Stimulated activated naive CD8-positive, alpha-beta T cell treated with anti-CD3 and anti-CD28 coated beads, Interleukin-15, Interleukin-2, amounts not matched to agents 100 ng/mL and 50 ng/mL, for 24 hours (primary cell): Measurements from ENCODE around the gene MAP10.

Experiments
- H3K27ac Mint-ChIP-seq: one replicate; pipeline ENCODE4 v1.8.0; 2021; ENCODE audit warnings: mild to moderate bottlenecking, mixed read lengths
- H3K27me3 Mint-ChIP-seq: one replicate; pipeline ENCODE4 v1.8.0; 2021; ENCODE audit warnings: mixed read lengths
- H3K36me3 Mint-ChIP-seq: one replicate; pipeline ENCODE4 v1.8.0; 2021; ENCODE audit warnings: low read depth, mixed read lengths
- H3K4me1 Mint-ChIP-seq: one replicate; pipeline ENCODE4 v1.8.0; 2021; ENCODE audit warnings: low read depth, mixed read lengths
- H3K4me3 Mint-ChIP-seq: one replicate; pipeline ENCODE4 v1.8.0; 2021; ENCODE audit warnings: mild to moderate bottlenecking, mixed read lengths
- H3K9me3 Mint-ChIP-seq: one replicate; pipeline ENCODE4 v1.8.0; 2021; ENCODE audit warnings: mixed read lengths

MAP10 gene

DNA sequence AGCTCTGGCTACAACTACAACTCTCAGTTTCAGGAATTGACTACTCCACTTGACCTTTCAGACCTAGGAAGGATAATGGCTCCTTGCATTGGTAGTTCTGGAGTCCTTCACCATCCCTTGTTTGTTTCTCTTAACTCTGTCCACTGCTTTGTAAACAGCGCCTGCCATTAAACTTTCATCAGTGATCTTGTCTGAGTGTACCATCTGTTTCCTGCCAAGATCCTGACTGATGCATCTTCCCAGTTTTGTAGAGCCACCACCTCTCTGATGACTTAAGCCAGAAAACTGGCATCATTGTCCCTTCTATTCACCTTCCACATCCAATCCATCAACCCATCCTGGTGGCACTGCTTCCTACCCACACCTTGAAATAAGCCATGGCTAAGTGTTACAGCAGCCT, 15.2 kb downstream of the MAP10 start:
- Mint-ChIP-seq H3K9me3 (no peaks in the 10 kb centered on the region), H3K36me3 (no peaks in the 10 kb centered on the region), H3K4me3 (no peak overlapping the region), H3K27me3 (no peaks in the 10 kb centered on the region), H3K27ac (no peak overlapping the region), H3K4me1 (no peaks in the 10 kb centered on the region)

DNA sequence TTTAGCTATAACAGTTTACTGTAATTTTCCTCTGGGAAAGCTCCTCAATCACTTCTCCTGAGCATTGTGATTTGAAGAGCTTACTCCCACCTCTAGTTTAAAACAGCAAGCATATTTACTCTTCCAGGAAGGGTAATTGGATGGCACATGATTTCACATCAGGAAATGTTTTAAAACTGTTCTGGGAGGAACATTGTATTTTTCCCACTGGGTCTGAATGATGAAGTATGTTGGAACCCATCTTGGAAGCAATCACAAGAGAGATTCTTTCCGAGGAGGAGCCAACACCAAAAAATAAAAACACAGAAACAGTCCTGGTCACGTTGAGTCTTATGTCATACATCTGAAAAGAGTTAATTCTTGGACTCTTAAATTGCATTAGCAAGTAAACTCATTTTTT, 17.3 kb downstream of the MAP10 start:
- no peaks in the 10 kb centered on the region for H3K36me3 Mint-ChIP-seq
- no peaks in the 10 kb centered on the region for H3K9me3 Mint-ChIP-seq
- no peaks in the 10 kb centered on the region for H3K4me1 Mint-ChIP-seq
- no peak overlapping the region for H3K4me3 Mint-ChIP-seq
- no peak overlapping the region for H3K27ac Mint-ChIP-seq
- no peaks in the 10 kb centered on the region for H3K27me3 Mint-ChIP-seq

DNA sequence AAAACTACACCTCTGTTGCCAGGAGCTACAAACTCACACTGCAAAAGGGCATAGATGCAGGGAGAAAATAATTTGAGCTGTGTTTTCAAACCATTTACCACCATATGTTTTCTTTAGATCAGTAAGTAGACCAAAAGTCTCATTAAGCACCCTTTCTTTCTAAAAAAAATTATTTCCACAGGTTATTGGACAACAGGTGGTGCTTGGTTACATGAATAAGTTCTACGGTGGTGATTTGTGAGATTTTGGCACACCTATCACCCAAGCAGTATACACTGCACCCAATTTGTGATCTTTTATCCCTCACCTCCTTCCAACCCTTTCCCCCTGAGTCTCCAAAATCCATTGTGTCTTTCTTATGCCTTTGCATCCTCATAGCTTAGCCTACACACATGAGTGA, 21.1 kb downstream of the MAP10 start:
- H3K27me3 Mint-ChIP-seq: no peaks in the 10 kb centered on the region
- no peak overlapping the region for H3K27ac Mint-ChIP-seq
- H3K36me3 Mint-ChIP-seq: no peaks in the 10 kb centered on the region
- no peak overlapping the region for H3K4me3 Mint-ChIP-seq
- H3K4me1 Mint-ChIP-seq: no peaks in the 10 kb centered on the region
- no peaks in the 10 kb centered on the region for H3K9me3 Mint-ChIP-seq

DNA sequence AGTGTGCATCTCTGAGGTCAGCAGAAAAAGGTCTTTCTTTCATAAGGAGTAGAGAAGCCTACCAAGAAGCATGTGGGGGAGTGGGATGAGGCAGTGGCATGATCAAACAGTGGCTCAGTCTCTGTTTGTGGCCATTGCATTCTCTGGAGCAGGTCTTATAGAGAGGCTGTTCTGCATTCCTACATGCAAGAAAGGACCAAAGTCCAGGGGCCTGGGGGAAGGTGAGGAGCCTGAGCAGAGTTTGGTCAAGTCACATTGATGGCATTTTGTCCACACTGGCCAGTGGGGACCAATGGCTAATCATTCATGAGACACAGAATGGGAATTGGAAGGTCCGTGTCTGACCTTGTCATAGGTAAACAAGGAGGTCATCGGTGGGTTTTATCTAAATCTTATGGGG, 25.4 kb downstream of the MAP10 start:
- H3K36me3 Mint-ChIP-seq: no peaks in the 10 kb centered on the region
- peaks cover 3% of the 10 kb centered on the region for H3K27me3 Mint-ChIP-seq

GRCh38 chr1:232831895-232832294, 26.7 kb downstream of the MAP10 start:
- Mint-ChIP-seq H3K9me3 (no peaks in the 10 kb centered on the region), H3K36me3 (no peaks in the 10 kb centered on the region), H3K27me3 (peaks cover 3% of the 10 kb centered on the region), H3K4me3 (no peak overlapping the region), H3K27ac (no peak overlapping the region), H3K4me1 (no peaks in the 10 kb centered on the region)

More for the DNA sequence above, 25.4 kb downstream of the MAP10 start:
- no peaks in the 10 kb centered on the region for H3K9me3 Mint-ChIP-seq
- no peaks in the 10 kb centered on the region for H3K4me1 Mint-ChIP-seq
- H3K27ac Mint-ChIP-seq: no peak overlapping the region
- H3K4me3 Mint-ChIP-seq: no peak overlapping the region

DNA sequence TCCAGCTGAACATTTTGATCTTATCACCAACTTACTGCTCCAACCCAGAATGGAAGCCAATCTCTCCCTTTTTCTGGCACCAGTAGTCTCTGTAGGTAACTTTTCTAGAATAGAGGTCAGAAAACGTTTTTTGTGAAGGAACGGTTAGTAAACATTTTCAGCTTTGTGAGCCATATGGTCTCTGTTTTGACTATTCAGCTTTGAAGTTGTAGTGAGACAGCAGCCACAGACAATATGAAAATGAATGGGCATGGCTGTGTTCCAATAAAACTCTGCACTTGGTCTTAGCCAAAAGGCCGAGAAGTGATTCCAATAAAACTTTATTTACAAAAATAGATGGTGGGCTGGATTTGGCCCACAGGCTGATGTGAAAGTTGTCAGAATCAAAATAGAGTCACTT, 28.9 kb downstream of the MAP10 start:
- Mint-ChIP-seq H3K27ac (no peak overlapping the region), H3K4me1 (no peaks in the 10 kb centered on the region), H3K9me3 (no peaks in the 10 kb centered on the region), H3K4me3 (no peak overlapping the region), H3K27me3 (peaks cover 3% of the 10 kb centered on the region), H3K36me3 (no peaks in the 10 kb centered on the region)

GRCh38 chr1:232835166-232835565, 29.9 kb downstream of the MAP10 start:
- no peaks in the 10 kb centered on the region for H3K9me3 Mint-ChIP-seq
- no peak overlapping the region for H3K27ac Mint-ChIP-seq
- H3K4me1 Mint-ChIP-seq: no peaks in the 10 kb centered on the region
- H3K36me3 Mint-ChIP-seq: no peaks in the 10 kb centered on the region
- H3K4me3 Mint-ChIP-seq: no peak overlapping the region
- H3K27me3 Mint-ChIP-seq: peaks cover 3% of the 10 kb centered on the region

DNA sequence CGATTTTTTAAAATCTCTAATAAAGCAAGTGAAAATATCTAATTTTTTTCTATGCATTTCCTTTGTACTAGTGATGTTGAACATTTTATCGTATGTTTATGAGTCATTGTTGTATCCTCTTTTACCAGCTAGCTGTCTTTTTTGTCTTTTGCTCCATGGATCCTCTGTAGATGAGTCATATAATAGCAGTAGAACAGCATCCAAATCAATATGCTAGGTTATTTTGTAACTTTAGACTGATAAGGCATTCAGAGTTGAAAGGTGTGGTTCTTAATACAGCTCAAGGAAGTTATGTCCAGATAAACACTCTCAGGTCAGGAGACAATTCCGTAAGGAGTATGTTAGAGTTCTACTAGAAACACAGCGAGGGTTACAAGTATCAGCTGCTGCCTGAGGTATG, 31.9 kb downstream of the MAP10 start:
- Mint-ChIP-seq H3K36me3 (no peaks in the 10 kb centered on the region), H3K27ac (no peak overlapping the region), H3K27me3 (peaks cover 3% of the 10 kb centered on the region), H3K4me3 (no peak overlapping the region), H3K4me1 (no peaks in the 10 kb centered on the region), H3K9me3 (peaks cover 8% of the 10 kb centered on the region)

- Mint-ChIP-seq H3K4me3 (no peak overlapping the region), H3K27ac (no peak overlapping the region), H3K4me1 (no peaks in the 10 kb centered on the region), H3K36me3 (no peaks in the 10 kb centered on the region), H3K9me3 (peaks cover 8% of the 10 kb centered on the region), H3K27me3 (no peaks in the 10 kb centered on the region)
These were observed 36.8 kb downstream of the MAP10 start for GRCh38 chr1:232841823-232842565.

GRCh38 chr1:232844791-232845190, 39.6 kb downstream of the MAP10 start:
- H3K4me3 Mint-ChIP-seq: no peak overlapping the region
- no peak overlapping the region for H3K27ac Mint-ChIP-seq
- H3K27me3 Mint-ChIP-seq: no peaks in the 10 kb centered on the region
- H3K4me1 Mint-ChIP-seq: no peaks in the 10 kb centered on the region
- H3K9me3 Mint-ChIP-seq: peaks cover 8% of the 10 kb centered on the region
- H3K36me3 Mint-ChIP-seq: no peaks in the 10 kb centered on the region

- no peaks in the 10 kb centered on the region for H3K27me3 Mint-ChIP-seq
- no peak overlapping the region for H3K4me3 Mint-ChIP-seq
These were observed 40.3 kb downstream of the MAP10 start for GRCh38 chr1:232845406-232845955.

GRCh38 chr1:232851532-232851931, 46.3 kb downstream of the MAP10 start:
- no peaks in the 10 kb centered on the region for H3K36me3 Mint-ChIP-seq
- H3K9me3 Mint-ChIP-seq: no peaks in the 10 kb centered on the region
- no peak overlapping the region for H3K4me3 Mint-ChIP-seq
- H3K27me3 Mint-ChIP-seq: peaks cover 4% of the 10 kb centered on the region
- no peak overlapping the region for H3K27ac Mint-ChIP-seq
- H3K4me1 Mint-ChIP-seq: no peaks in the 10 kb centered on the region

More at GRCh38 chr1:232845406-232845955, 40.3 kb downstream of the MAP10 start:
- peaks cover 6% of the 10 kb centered on the region for H3K9me3 Mint-ChIP-seq
- no peaks in the 10 kb centered on the region for H3K4me1 Mint-ChIP-seq
- H3K27ac Mint-ChIP-seq: no peak overlapping the region
- no peaks in the 10 kb centered on the region for H3K36me3 Mint-ChIP-seq

- Mint-ChIP-seq H3K27ac (no peak overlapping the region), H3K9me3 (no peaks in the 10 kb centered on the region), H3K36me3 (no peaks in the 10 kb centered on the region), H3K27me3 (peaks cover 4% of the 10 kb centered on the region), H3K4me3 (no peak overlapping the region), H3K4me1 (no peaks in the 10 kb centered on the region)
These were observed 49.0 kb downstream of the MAP10 start for GRCh38 chr1:232853994-232854797.

GRCh38 chr1:232854798-232855159, 49.6 kb downstream of the MAP10 start:
- Mint-ChIP-seq H3K27ac (no peak overlapping the region), H3K4me3 (no peak overlapping the region), H3K4me1 (no peaks in the 10 kb centered on the region), H3K36me3 (no peaks in the 10 kb centered on the region), H3K27me3 (peaks cover 4% of the 10 kb centered on the region), H3K9me3 (no peaks in the 10 kb centered on the region)

- Mint-ChIP-seq H3K36me3 (no peaks in the 10 kb centered on the region), H3K27me3 (peaks cover 4% of the 10 kb centered on the region), H3K4me3 (no peak overlapping the region), H3K4me1 (no peaks in the 10 kb centered on the region), H3K9me3 (no peaks in the 10 kb centered on the region), H3K27ac (no peak overlapping the region)
These were observed 51.3 kb downstream of the MAP10 start for GRCh38 chr1:232856541-232856940.
